Ureter (tissue), 1 donor: Measurements from ENCODE around the gene SLC38A1. TPM values are rescaled to one million over a fixed set of nuclear protein-coding genes. Genes with fewer than 3 reads are reported as not detected.

Experiments
- DNase-seq: peaks from one replicate; pipeline ENCODE4 v3.0.0-alpha.2; 2020; ENCODE audit warnings: low spot score
- total RNA-seq: library from RNA; stranded (reverse); gene quantifications from one replicate; pipeline ENCODE4 v1.2.4, GENCODE V29; 2023
- donor health status: DM: yes; HTN: yes; CAD: no.

SLC38A1 gene
- total RNA-seq, 1 donor from 2014 or later = 213 TPM

- DNase-seq = no peak
Observed at GRCh38 chr12:46133751-46134150, 135.1 kb downstream of the SLC38A1 start.

Other genes with a start within 250 kb of the SLC38A1 start
- gene SLC38A2, start 103.7 kb upstream of the SLC38A1 start, total RNA-seq = 292 TPM